Upper lobe of left lung (tissue), 6 donors: ENCODE data around the gene HOXA6. TPM values are rescaled to one million over a fixed set of nuclear protein-coding genes. Genes with fewer than 3 reads are reported as not detected.

ENCODE experiments used
- ATAC-seq, 2 donors: fragments of 200-7000 bp; cut with Tn5 transposase; one replicate each; pipeline ENCODE4 v1.9.1; 2022; ENCODE audit warnings: mild to moderate bottlenecking in 2 of 2, moderate library complexity in 2 of 2; ENCODE audit not compliant: low FRiP score in 2 of 2
- DNase-seq, 2 donors: peaks; one replicate each; pipeline ENCODE4 v3.0.0-alpha.2; 2019 to 2020
- H3K27ac ChIP-seq, 4 donors: fragments of 200-600 bp; sonication (generic); one replicate each; pipeline ENCODE4 v1.5.1; 2016 to 2019
- H3K27me3 ChIP-seq, 4 donors: fragments of 200-600 bp; sonication (generic); one replicate each; pipeline ENCODE4 v1.5.1; 2017 to 2019
- H3K36me3 ChIP-seq, 4 donors: fragments of 200-600 bp; sonication (generic); one replicate each; pipeline ENCODE4 v1.5.1; 2016 to 2019
- H3K4me1 ChIP-seq, 4 donors: fragments of 200-600 bp; sonication (generic); one replicate each; pipeline ENCODE4 v1.5.1; 2018 to 2019
- H3K4me3 ChIP-seq, 4 donors: fragments of 200-600 bp; sonication (generic); one replicate each; pipeline ENCODE4 v1.5.1; 2017 to 2019; ENCODE audit warnings: mild to moderate bottlenecking in 2 of 4, moderate library complexity in 1 of 4
- H3K9me3 ChIP-seq, 4 donors: fragments of 200-600 bp; sonication (generic); one replicate each; pipeline ENCODE4 v1.5.1; 2018 to 2019
- CTCF ChIP-seq, 6 experiments: fragments of 450-650 bp in 4 of 6; fragments of 200-600 bp in 2 of 6; sonication (generic) in 2 of 6; IDR thresholded peaks; one replicate each; pipeline ENCODE4 v1.5.1; 2016 to 2019; ENCODE audit warnings: antibody characterized with exemption in 6 of 6
- EP300 ChIP-seq, 4 donors: sonication (generic); formaldehyde crosslinking; IDR thresholded peaks; one replicate each; pipeline ENCODE4 v1.5.1; 2017; ENCODE audit warnings: antibody characterized with exemption in 4 of 4, control low read depth in 2 of 4
- POLR2A ChIP-seq, 4 donors: fragments of 450-650 bp; IDR thresholded peaks; one replicate each; pipeline ENCODE4 v1.5.1; 2016 to 2017; ENCODE audit warnings: antibody characterized with exemption in 4 of 4, mild to moderate bottlenecking in 2 of 4
- POLR2AphosphoS5 ChIP-seq, 2 donors: sonication (generic); formaldehyde crosslinking; IDR thresholded peaks; one replicate each; pipeline ENCODE4 v1.5.1; 2017; ENCODE audit warnings: antibody characterized with exemption in 2 of 2
- WGBS, 2 donors: methylation state at CpG; one replicate each; pipeline ENCODE4 v1.1.5; 2017 to 2018; 5-methylcytosine and 5-hydroxymethylcytosine counted together
- total RNA-seq, 6 donors: library from RNA; depleted of rRNA in 4 of 6; stranded (reverse); fragments of >200 nt in 4 of 6; gene quantifications; one replicate each; pipeline versions ENCODE4 v1.1.0 to v1.2.1, GENCODE V29; 2016 to 2021
- donor health status: DM: no; HTN: no; CAD: no; lungs with moderate emphysema.
- donor health status: DM: no; HTN: yes; CAD: no; lungs with severe emphysema.

The HOXA6 gene
- total RNA-seq, 6 donors from 2014 or later: 0.61 to 8.4 (median 4.0) TPM; not detected in 1

GRCh38 chr7:27129729-27130539 lies 17.6 kb downstream of the HOXA6 start:
- peak in 1 of 2 donors; percentile 54 for ATAC-seq
- Histone ChIP-seq H3K27ac (peak overlapping the region; percentile 85 to 97 (median 90)), H3K36me3 (no peaks in the 10 kb centered on the region), H3K9me3 (no peaks in the 10 kb centered on the region), H3K4me1 (peaks cover 20 to 50% (median 29%) of the 10 kb centered on the region in 4 donors), H3K27me3 (peaks cover 0 to 13% (median 0%) of the 10 kb centered on the region in 4 donors), H3K4me3 (peak overlapping the region; percentile 50 to 72 (median 70))
- no peak for DNase-seq
- 33 to 43% methylated on average over 20 to 62 of the region's 72 CpGs for WGBS, 2 donors
- TF ChIP-seq EP300 (IDR thresholded peaks at IDR 0.05) (no peak), POLR2A (IDR thresholded peaks at IDR 0.05) (no peak), POLR2AphosphoS5 (IDR thresholded peaks at IDR 0.05) (no peak), CTCF (IDR thresholded peaks at IDR 0.05) (peak in 5 of 6 experiments; percentile 26 to 59 (median 46))

DNA sequence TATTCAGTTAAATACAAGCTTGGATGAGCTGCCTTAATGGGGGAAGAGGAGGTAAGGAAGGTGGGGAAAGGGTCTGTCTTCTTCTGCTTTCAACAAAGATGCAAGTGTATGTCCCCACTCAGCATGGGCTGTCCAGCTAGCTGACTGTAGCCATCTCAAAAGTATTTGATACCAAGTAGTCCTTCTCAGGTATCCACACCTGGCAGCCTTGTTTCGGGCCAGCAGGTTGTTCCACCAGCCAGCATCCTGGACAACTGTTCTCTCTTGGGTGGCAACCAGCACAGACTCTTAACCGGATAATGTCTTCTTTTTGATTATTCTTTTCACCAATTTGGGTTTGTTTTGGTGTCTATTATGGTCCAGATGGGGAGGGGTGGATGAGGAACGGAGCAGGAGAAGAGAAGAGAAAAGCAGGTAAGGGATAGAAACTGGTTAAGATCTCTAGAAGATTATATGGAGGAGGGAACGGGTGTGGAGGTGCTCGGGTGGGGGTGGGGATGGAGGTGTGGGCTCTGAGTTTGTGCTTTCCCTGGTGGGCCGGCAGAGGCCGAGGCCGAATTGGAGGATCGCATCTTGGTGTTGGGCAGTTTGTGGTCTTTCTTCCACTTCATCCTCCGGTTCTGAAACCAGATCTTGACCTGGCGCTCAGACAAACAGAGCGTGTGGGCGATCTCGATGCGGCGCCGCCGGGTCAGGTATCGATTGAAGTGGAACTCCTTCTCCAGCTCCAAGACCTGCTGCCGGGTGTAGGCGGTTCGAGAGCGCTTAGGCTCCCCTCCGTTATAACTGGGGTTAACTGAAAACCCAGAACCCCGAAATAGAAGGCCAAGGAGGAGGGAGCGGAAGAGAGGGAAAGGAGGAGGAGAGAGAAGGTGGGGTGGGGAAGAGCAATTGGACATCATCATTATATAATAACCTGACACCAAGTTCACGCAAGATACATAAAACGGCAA lies 18.5 kb downstream of the HOXA6 start:
- TF ChIP-seq EP300 (IDR thresholded peaks at IDR 0.05) (no peak), POLR2AphosphoS5 (IDR thresholded peaks at IDR 0.05) (no peak), POLR2A (IDR thresholded peaks at IDR 0.05) (no peak), CTCF (IDR thresholded peaks at IDR 0.05) (no peak)
- Histone ChIP-seq H3K27ac (peak overlapping the region; percentile 85 to 97 (median 90)), H3K27me3 (peaks cover 0 to 13% (median 0%) of the 10 kb centered on the region in 4 donors), H3K4me3 (peak overlapping the region in 3 of 4 donors; percentile 68 to 72 (median 71)), H3K9me3 (no peaks in the 10 kb centered on the region), H3K4me1 (peaks cover 16 to 42% (median 27%) of the 10 kb centered on the region in 4 donors), H3K36me3 (no peaks in the 10 kb centered on the region)
- ATAC-seq (no peak), DNase-seq (peak in 1 of 2 donors; percentile 82)
- WGBS, 2 donors: 37 to 60% methylated on average over 28 of the region's 28 CpGs

DNA sequence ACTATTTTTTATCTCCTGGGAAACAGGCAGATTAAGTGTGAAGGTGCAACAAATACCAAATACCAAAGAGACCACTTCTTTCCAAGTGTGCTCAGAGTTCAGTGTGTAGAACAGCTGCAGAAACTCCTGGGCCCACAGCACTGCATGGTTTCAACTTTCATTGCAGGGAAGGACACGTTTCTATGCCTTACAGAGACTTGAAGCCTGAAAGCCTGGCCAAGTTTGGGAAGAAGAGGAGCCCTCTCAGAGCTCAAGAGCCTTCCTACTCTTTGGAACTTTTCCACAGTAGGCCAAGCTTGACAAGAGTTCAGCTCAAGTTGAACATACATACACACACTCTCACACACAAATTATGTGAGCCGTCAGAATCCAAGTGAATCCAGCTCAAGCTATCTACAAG lies 19.5 kb downstream of the HOXA6 start:
- Histone ChIP-seq H3K36me3 (no peaks in the 10 kb centered on the region), H3K27ac (peak overlapping the region in 2 of 4 donors; percentile 93 to 97), H3K27me3 (peaks cover 0 to 13% (median 0%) of the 10 kb centered on the region in 4 donors), H3K4me1 (peaks cover 11 to 33% (median 22%) of the 10 kb centered on the region in 4 donors), H3K4me3 (no peak overlapping the region), H3K9me3 (no peaks in the 10 kb centered on the region)
- DNase-seq: no peak
- TF ChIP-seq POLR2A (IDR thresholded peaks at IDR 0.05) (no peak), POLR2AphosphoS5 (IDR thresholded peaks at IDR 0.05) (no peak), CTCF (IDR thresholded peaks at IDR 0.05) (no peak), EP300 (IDR thresholded peaks at IDR 0.05) (no peak)
- ATAC-seq: no peak
- 26 to 35% methylated on average over 2 of the region's 2 CpGs for WGBS, 2 donors

- Histone ChIP-seq H3K4me1 (peaks cover 11 to 32% (median 19%) of the 10 kb centered on the region in 4 donors), H3K4me3 (no peak overlapping the region), H3K27me3 (peaks cover 0 to 13% (median 0%) of the 10 kb centered on the region in 4 donors), H3K36me3 (no peaks in the 10 kb centered on the region), H3K27ac (peak overlapping the region in 3 of 4 donors; percentile 84 to 97 (median 93)), H3K9me3 (no peaks in the 10 kb centered on the region)
- 31 to 40% methylated on average over 3 of the region's 3 CpGs for WGBS, 2 donors
- ATAC-seq (no peak), DNase-seq (no peak)
- TF ChIP-seq EP300 (IDR thresholded peaks at IDR 0.05): no peak
These were observed 20.8 kb downstream of the HOXA6 start for GRCh38 chr7:27126596-27127327.
